HCT116 (cell line): Measurements from ENCODE around the gene CCDC73. TPM values are rescaled to one million over a fixed set of nuclear protein-coding genes. Genes with fewer than 3 reads are reported as not detected.

Experiments
- ATAC-seq: fragments of 200-7000 bp; cut with Tn5 transposase; 2 replicates; pipeline ENCODE4 v1.9.1; 2020; ENCODE audit warnings: mild to moderate bottlenecking, moderate library complexity
- BruUV-seq: library from RNA; stranded (reverse); fragments of 400-500 nt; replicated peaks from 2 replicates; lab custom pipeline; 2021; lab: Mats Ljungman, UMichigan
- CTCF ChIA-PET: fragments of 300-600 bp; sonication (Branson Sonifier 250); formaldehyde crosslinking; loops from one replicate; lab custom pipeline; 2021; ENCODE audit warnings: antibody characterized with exemption; lab: Charles Lee
- POLR2A ChIA-PET: fragments of 300-600, 350-600 bp; sonication (Branson Sonifier 250); formaldehyde crosslinking; loops from one replicate; lab custom pipeline; 2021; ENCODE audit warnings: antibody characterized with exemption; lab: Charles Lee
- RAD21 ChIA-PET, 2 experiments: fragments of 300-600 bp; sonication (Branson Sonifier 250); formaldehyde crosslinking; loops; one replicate each; lab custom pipeline; 2023; ENCODE audit warnings: low total read pairs in 2 of 2; ENCODE audit not compliant: uncharacterized antibody in 2 of 2, unreplicated experiment in 2 of 2, low non-redundant PET in 1 of 2; lab: Charles Lee
- DNase-seq: peaks from one replicate; pipeline ENCODE4 v3.0.0-alpha.2; 2010; ENCODE audit warnings: low read depth, low spot score
- H2AFZ ChIP-seq: fragments of 200-600 bp; shearing (Covaris generic), sonication (generic); 2 replicates; pipeline ENCODE4 v1.6.1; 2017; ENCODE audit warnings: low read depth, mixed run types, mixed read lengths, antibody characterized with exemption, low read length; ENCODE audit not compliant: poor library complexity, severe bottlenecking
- H3K27ac ChIP-seq: 2 replicates; pipeline ENCODE4 v1.5.1; 2012; ENCODE audit warnings: low read depth, low read length
- H3K27me3 ChIP-seq: fragments of 200-600 bp; sonication (generic); 2 replicates; pipeline ENCODE4 v1.6.1; 2016; ENCODE audit warnings: mixed run types, low read length, mixed read lengths; ENCODE audit not compliant: insufficient read depth
- H3K36me3 ChIP-seq, 2 experiments: fragments of 200-500 bp in 1 of 2; fragments of 200-600 bp in 1 of 2; sonication (Bioruptor generic) in 1 of 2; sonication (generic) in 1 of 2; 2 replicates each; pipeline versions ENCODE4 v1.5.1 to v1.6.1; 2014 to 2016; ENCODE audit warnings: low read length in 2 of 2, inconsistent platforms in 1 of 2, mixed read lengths in 1 of 2, mixed run types in 1 of 2; ENCODE audit not compliant: insufficient read depth in 2 of 2, control insufficient read depth in 1 of 2
- H3K4me1 ChIP-seq, 2 experiments: fragments of 200-600 bp in 1 of 2; sonication (generic) in 1 of 2; 2 replicates each; pipeline versions ENCODE4 v1.5.1 to v1.6.1; 2012 to 2017; ENCODE audit warnings: low read length in 2 of 2, inconsistent platforms in 1 of 2, mild to moderate bottlenecking in 1 of 2, mixed read lengths in 1 of 2, mixed run types in 1 of 2, moderate library complexity in 1 of 2; ENCODE audit not compliant: insufficient read depth in 2 of 2, control insufficient read depth in 1 of 2
- H3K4me2 ChIP-seq: fragments of 200-600 bp; sonication (generic); 2 replicates; pipeline ENCODE4 v1.6.1; 2017; ENCODE audit warnings: mixed run types, low read length, mixed read lengths
- H3K4me3 ChIP-seq, 2 experiments: fragments of 200-600 bp in 1 of 2; sonication (generic) in 1 of 2; replicated peaks in 1 of 2; 2 replicates each; pipeline ENCODE4 v1.5.1; 2011 to 2016; ENCODE audit warnings: low read length in 2 of 2, control low read depth in 1 of 2, low read depth in 1 of 2, mild to moderate bottlenecking in 1 of 2, mixed read lengths in 1 of 2, mixed run types in 1 of 2
- H3K79me2 ChIP-seq: fragments of 200-600 bp; sonication (generic); 2 replicates; pipeline ENCODE4 v1.6.1; 2017; ENCODE audit warnings: mild to moderate bottlenecking, mixed run types, low read length, moderate library complexity, mixed read lengths; ENCODE audit not compliant: insufficient read depth
- H3K9ac ChIP-seq: fragments of 200-600 bp; sonication (generic); 2 replicates; pipeline ENCODE4 v1.6.1; 2016; ENCODE audit warnings: low read length, mixed read lengths
- H3K9me2 ChIP-seq: fragments of 200-600 bp; sonication (generic), shearing (Covaris generic); 2 replicates; pipeline ENCODE4 v1.6.1; 2017; ENCODE audit warnings: mixed run types, mild to moderate bottlenecking, moderate library complexity; ENCODE audit not compliant: insufficient read depth
- H3K9me3 ChIP-seq, 2 experiments: fragments of 200-500 bp in 1 of 2; fragments of 200-600 bp in 1 of 2; sonication (Bioruptor generic) in 1 of 2; sonication (generic) in 1 of 2; 2 replicates each; pipeline ENCODE4 v1.6.1; 2014 to 2017; ENCODE audit warnings: low read length in 2 of 2, mixed read lengths in 2 of 2, inconsistent platforms in 1 of 2, low read depth in 1 of 2, mild to moderate bottlenecking in 1 of 2, mixed run types in 1 of 2, moderate library complexity in 1 of 2; ENCODE audit not compliant: control insufficient read depth in 1 of 2, insufficient read depth in 1 of 2
- H4K20me1 ChIP-seq: fragments of 200-600 bp; sonication (generic), shearing (Covaris generic); 2 replicates; pipeline ENCODE4 v1.6.1; 2017; ENCODE audit warnings: mixed run types, mild to moderate bottlenecking, moderate library complexity; ENCODE audit not compliant: insufficient read depth
- CEBPB ChIP-seq: IDR thresholded peaks from 2 replicates; pipeline ENCODE4 v1.6.1; 2012; ENCODE audit warnings: low read depth
- EGR1 ChIP-seq: IDR thresholded peaks from 2 replicates; pipeline ENCODE4 v1.6.1; 2012; ENCODE audit warnings: low read depth
- EZH2 ChIP-seq: fragments of 200-600 bp; sonication (generic); IDR thresholded peaks from 2 replicates; pipeline ENCODE4 v1.6.1; 2017; ENCODE audit warnings: antibody characterized with exemption, mixed run types
- EZH2phosphoT487 ChIP-seq: fragments of 200-600 bp; IDR thresholded peaks from 2 replicates; pipeline ENCODE4 v1.6.1; 2018; ENCODE audit warnings: antibody characterized with exemption, borderline replicate concordance
- FOSL1 ChIP-seq: IDR thresholded peaks from 2 replicates; pipeline ENCODE4 v1.6.1; 2012; ENCODE audit warnings: low read depth
- POLR2A ChIP-seq: IDR thresholded peaks from 2 replicates; pipeline ENCODE4 v1.7.0; 2011; ENCODE audit warnings: borderline replicate concordance; ENCODE audit not compliant: insufficient read depth, insufficient read length; ENCODE audit errors: extremely low read depth
- SIN3A ChIP-seq: IDR thresholded peaks from 2 replicates; pipeline ENCODE4 v1.6.1; 2012; ENCODE audit warnings: low read depth
- TCF7L2 ChIP-seq: IDR thresholded peaks from 2 replicates; pipeline ENCODE4 v1.7.0; 2011; ENCODE audit warnings: borderline replicate concordance, inconsistent platforms; ENCODE audit not compliant: insufficient read depth, insufficient read length; ENCODE audit errors: extremely low read depth
- ZFX ChIP-seq: fragments of 450-650 bp; IDR thresholded peaks from 2 replicates; pipeline ENCODE4 v1.6.1; 2017
- intact Hi-C: fragments of 100-400 bp; cut with micrococcal nuclease; formaldehyde crosslinking; loops from 2 replicates; pipeline ENCODE4 v1.10.0; 2022
- total RNA-seq: library from RNA; stranded (reverse); gene quantifications from one replicate; pipeline ENCODE4 v1.2.1, GENCODE V29; 2021; ENCODE audit not compliant: unreplicated experiment
- TF ChIP-seq, protein P1 (sequence below): IDR thresholded peaks from 2 replicates; pipeline ENCODE4 v1.6.1; 2012

The CCDC73 gene
- total RNA-seq, 1 experiment from 2014 or later, result not detected

DNA sequence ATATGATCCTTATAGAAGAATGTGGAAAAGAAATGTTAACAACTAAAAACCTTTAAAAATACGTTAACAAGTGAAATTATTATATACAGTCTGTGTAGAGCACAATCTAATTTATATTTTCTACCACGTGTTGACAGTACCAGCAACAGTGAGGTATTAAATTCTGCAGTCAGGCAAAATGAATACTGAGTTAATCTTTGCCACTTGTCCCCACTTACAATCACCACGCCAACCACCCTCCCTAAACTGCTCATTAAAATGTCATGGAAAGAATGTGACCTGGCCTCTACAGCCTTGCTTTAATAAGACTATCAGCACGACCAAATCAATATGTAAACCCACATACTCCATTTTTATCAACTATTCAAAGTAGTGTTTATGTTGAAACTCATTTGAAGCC lies 239.4 kb downstream of the CCDC73 start:
- intact Hi-C loops, result no loop called here
- Histone ChIP-seq H3K36me3 (no peaks in the 10 kb centered on the region), H4K20me1 (no peaks in the 10 kb centered on the region), H3K9me2 (no peaks in the 10 kb centered on the region), H3K27ac (no peak overlapping the region), H3K79me2 (no peaks in the 10 kb centered on the region), H3K4me3 (no peak overlapping the region), H3K27me3 (no peaks in the 10 kb centered on the region), H3K4me2 (no peak overlapping the region), H3K9me3 (no peaks in the 10 kb centered on the region), H3K9ac (no peak overlapping the region), H2AFZ (no peak overlapping the region), H3K4me1 (no peaks in the 10 kb centered on the region)
- no TSS peak for BruUV-seq
- ChIA-PET RAD21 (no interaction called here), CTCF (no interaction called here), POLR2A (no interaction called here)
- TF ChIP-seq CEBPB (no peak), FOSL1 (no peak), EZH2 (no peak), SIN3A (no peak), ZFX (no peak), EZH2phosphoT487 (no peak), EGR1 (no peak), POLR2A (no peak), TCF7L2 (no peak)
- TF ChIP-seq, protein P1, sequence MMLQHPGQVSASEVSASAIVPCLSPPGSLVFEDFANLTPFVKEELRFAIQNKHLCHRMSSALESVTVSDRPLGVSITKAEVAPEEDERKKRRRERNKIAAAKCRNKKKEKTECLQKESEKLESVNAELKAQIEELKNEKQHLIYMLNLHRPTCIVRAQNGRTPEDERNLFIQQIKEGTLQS, result no peak
- no peak for ATAC-seq
- DNase-seq, result no peak

Other genes with a start within 250 kb of the CCDC73 start
- gene EIF3M, start 210.8 kb downstream of the CCDC73 start, total RNA-seq, result 346 TPM
- gene PRRG4, start 35.3 kb upstream of the CCDC73 start, total RNA-seq, result 5.4 TPM
- gene QSER1, start 98.1 kb upstream of the CCDC73 start, total RNA-seq, result 48.0 TPM
- gene DEPDC7, start 221.2 kb upstream of the CCDC73 start, total RNA-seq, result 7.3 TPM
- gene TCP11L1, start 244.9 kb upstream of the CCDC73 start, total RNA-seq, result 12.0 TPM